Heart left ventricle (tissue), 16 donors: ENCODE measurements around the gene NR3C1. TPM values are rescaled to one million over a fixed set of nuclear protein-coding genes. Genes with fewer than 3 reads are reported as not detected.

Experiments used
- ATAC-seq, 4 donors: fragments of 200-7000 bp; cut with Tn5 transposase; one replicate each; pipeline ENCODE4 v1.9.1; 2020 to 2022; ENCODE audit warnings: moderate library complexity in 4 of 4, mild to moderate bottlenecking in 3 of 4, moderate number of reproducible peaks in 1 of 4
- DNase-seq, 5 donors: peaks; one replicate each; pipeline ENCODE4 v3.0.0-alpha.2; 2020
- H3K27ac ChIP-seq, 12 donors: fragments of 200-600 bp; sonication (generic) in 4 of 12; one replicate each; pipeline versions ENCODE4 v1.5.0 to v1.8.0; 2016 to 2022; ENCODE audit warnings: mild to moderate bottlenecking in 2 of 12
- H3K27me3 ChIP-seq, 9 donors: fragments of 200-600 bp; sonication (generic) in 2 of 9; one replicate each; pipeline versions ENCODE4 v1.5.1 to v1.8.0; 2016 to 2022; ENCODE audit warnings: mild to moderate bottlenecking in 3 of 9
- H3K36me3 ChIP-seq, 9 donors: fragments of 200-600 bp; sonication (generic) in 2 of 9; one replicate each; pipeline versions ENCODE4 v1.5.0 to v1.8.0; 2018 to 2022; ENCODE audit warnings: mild to moderate bottlenecking in 2 of 9
- H3K4me1 ChIP-seq, 12 donors: fragments of 200-600 bp; sonication (generic) in 4 of 12; one replicate each; pipeline versions ENCODE4 v1.5.0 to v1.8.0; 2016 to 2022; ENCODE audit warnings: mild to moderate bottlenecking in 3 of 12
- H3K4me3 ChIP-seq, 12 donors: fragments of 200-600 bp; sonication (generic) in 4 of 12; one replicate each; pipeline versions ENCODE4 v1.5.0 to v1.8.0; 2017 to 2022; ENCODE audit warnings: mild to moderate bottlenecking in 9 of 12, moderate library complexity in 4 of 12
- H3K9me3 ChIP-seq, 12 donors: fragments of 200-600 bp; sonication (generic) in 4 of 12; one replicate each; pipeline versions ENCODE4 v1.5.0 to v1.8.0; 2016 to 2022; ENCODE audit warnings: mild to moderate bottlenecking in 1 of 12
- CTCF ChIP-seq, 12 donors: fragments of 200-600 bp; sonication (generic) in 4 of 12; IDR thresholded peaks; one replicate each; pipeline versions ENCODE4 v1.5.0 to v1.8.0; 2018 to 2022; ENCODE audit warnings: antibody characterized with exemption in 12 of 12, mild to moderate bottlenecking in 5 of 12
- POLR2A ChIP-seq, 2 donors: fragments of 450-650 bp; IDR thresholded peaks; one replicate each; pipeline ENCODE4 v1.6.1; 2017; ENCODE audit warnings: antibody characterized with exemption in 2 of 2, mild to moderate bottlenecking in 2 of 2, moderate library complexity in 2 of 2
- WGBS, 4 donors: extraction: QIAGEN DNeasy Blood & Tissue Kit in 2 of 4; methylation state at CpG; one replicate each; pipeline versions ENCODE4 v1.1.5 to v1.1.7; 2013 to 2018; 5-methylcytosine and 5-hydroxymethylcytosine counted together
- intact Hi-C, 10 donors: fragments of 100-400 bp; cut with DNase I; formaldehyde crosslinking; loops; one replicate each; pipeline versions ENCODE4 v1.11.1 to v1.14.2; 2022
- polyA plus RNA-seq, 2 donors: library from polyadenylated mRNA; stranded (reverse); fragments of 200-250 nt; gene quantifications; one replicate each; pipeline ENCODE4 v1.2.3, GENCODE V29; 2013
- total RNA-seq, 9 donors: library from RNA; depleted of rRNA in 2 of 9; stranded (reverse); fragments of >200 nt in 2 of 9; fragmentation: NEBNext Ultra II Directional in 3 of 9; extraction: Animal tissue kit (Norgen Biotek cat#: 25700) in 3 of 9; gene quantifications; one replicate each; pipeline versions ENCODE4 v1.1.0 to v1.2.4, GENCODE V29; 2016 to 2023
- donor health status: ischemic (EF 13 %, LVEDD 7.1; RV severe dilation, severe dysfunction).
- donor health status: healthy with polysubstance abuse.
- donor health status: DM: no; HTN: yes; CAD: no.
- donor health status: DM: no; HTN: no; CAD: no.
- donor health status: ischemic (EF 25% LVEDD 6.9; RV normal size, moderate dysfunction).
- donor health status: ischemic (EF 25% LVEDD 5.7; RV mildly dilated, moderate dysfunction).
- donor health status: healthy.
- donor health status: DM: yes; HTN: yes; CAD: no.
- donor health status: ischemic (EF 35%, LVEDD 5.7; RV mildly dilated, moderate dysfunction).
- donor health status: nonischemic (EF 11% LVEDD 7.7; RV severe dilation, severe dysfunction).
- donor health status: DM: yes; HTN: yes; CAD: no.
- donor health status: PGD.
- donor health status: ischemic (EF 29% LVEDD 5.4; RV normal size, mild dysfunction).
- donor health status: nonischemic (EF 23%, LVEDD 6.1; RV moderate dilation, normal function).

The NR3C1 gene
- total and polyA plus RNA-seq, 11 donors = 10.4 to 73.7 (median 45.3) TPM

- H3K27me3 ChIP-seq = no peaks in the 10 kb centered on the region
- no peak overlapping the region for H3K27ac ChIP-seq
- intact Hi-C loops = no loop called here
- no peak overlapping the region for H3K4me3 ChIP-seq
- TF ChIP-seq POLR2A (IDR thresholded peaks at IDR 0.05) (no peak), CTCF (IDR thresholded peaks at IDR 0.05) (no peak)
- peaks cover 0 to 2% (median 0%) of the 10 kb centered on the region in 12 donors for H3K4me1 ChIP-seq
- H3K36me3 ChIP-seq = no peaks in the 10 kb centered on the region
- 85 to 96% (median 93%) methylated on average over 1 of the region's 1 CpG for WGBS, 4 donors
- no peaks in the 10 kb centered on the region for H3K9me3 ChIP-seq
- no peak for DNase-seq
- no peak for ATAC-seq
Observed at GRCh38 chr5:143446535-143447226, 43.2 kb upstream of the NR3C1 start.

- Histone ChIP-seq H3K27ac (no peak overlapping the region), H3K27me3 (no peaks in the 10 kb centered on the region), H3K36me3 (no peaks in the 10 kb centered on the region), H3K4me3 (no peak overlapping the region), H3K9me3 (no peaks in the 10 kb centered on the region), H3K4me1 (peaks cover 0 to 2% (median 0%) of the 10 kb centered on the region in 12 donors)
- no peak for TF ChIP-seq POLR2A (IDR thresholded peaks at IDR 0.05)
- TF ChIP-seq CTCF (IDR thresholded peaks at IDR 0.05) = no peak
- intact Hi-C loops = no loop called here
- no peak for ATAC-seq
- DNase-seq = no peak
- WGBS, 4 donors = 37 to 46% (median 38%) methylated on average over 3 of the region's 3 CpGs
Observed at GRCh38 chr5:143445776-143446175, 42.3 kb upstream of the NR3C1 start.

GRCh38 chr5:143443330-143443729 lies 39.8 kb upstream of the NR3C1 start:
- WGBS, 4 donors = 94 to 100% (median 98%) methylated on average over 1 of the region's 1 CpG

GRCh38 chr5:143442385-143442784 lies 38.9 kb upstream of the NR3C1 start:
- 78 to 86% (median 81%) methylated on average over 2 of the region's 2 CpGs for WGBS, 4 donors
- DNase-seq (no peak), ATAC-seq (no peak)
- no peaks in the 10 kb centered on the region for H3K27me3 ChIP-seq
- peaks cover 0 to 7% (median 1%) of the 10 kb centered on the region in 12 donors for H3K4me1 ChIP-seq
- TF ChIP-seq CTCF (IDR thresholded peaks at IDR 0.05) (no peak), POLR2A (IDR thresholded peaks at IDR 0.05) (no peak)
- no peaks in the 10 kb centered on the region for H3K36me3 ChIP-seq
- H3K9me3 ChIP-seq = no peaks in the 10 kb centered on the region
- H3K4me3 ChIP-seq = no peak overlapping the region
- intact Hi-C loops = no loop called here
- H3K27ac ChIP-seq = no peak overlapping the region

More at GRCh38 chr5:143443330-143443729, 39.8 kb upstream of the NR3C1 start:
- Histone ChIP-seq H3K36me3 (no peaks in the 10 kb centered on the region), H3K9me3 (no peaks in the 10 kb centered on the region), H3K27me3 (no peaks in the 10 kb centered on the region), H3K4me3 (no peak overlapping the region), H3K4me1 (peaks cover 0 to 2% (median 0%) of the 10 kb centered on the region in 12 donors), H3K27ac (no peak overlapping the region)
- DNase-seq (no peak), ATAC-seq (no peak)
- intact Hi-C loops = no loop called here
- TF ChIP-seq POLR2A (IDR thresholded peaks at IDR 0.05) = no peak
- TF ChIP-seq CTCF (IDR thresholded peaks at IDR 0.05) = no peak
